Panc1 (cell line): ENCODE data around the gene CHRM4. TPM values are rescaled to one million over a fixed set of nuclear protein-coding genes. Genes with fewer than 3 reads are reported as not detected.

Experiments
- ATAC-seq: fragments of 200-7000 bp; cut with Tn5 transposase; 2 replicates; pipeline ENCODE4 v1.9.1; 2020; ENCODE audit warnings: mild to moderate bottlenecking, moderate library complexity
- BruUV-seq: library from RNA; stranded (reverse); fragments of 400-500 nt; replicated peaks from 2 replicates; lab custom pipeline; 2021; lab: Mats Ljungman, UMichigan
- CTCF ChIA-PET: fragments of 300-600 bp; sonication (Branson Sonifier 250); formaldehyde crosslinking; loops from one replicate; lab custom pipeline; 2022; ENCODE audit warnings: antibody characterized with exemption; lab: Charles Lee
- POLR2A ChIA-PET: fragments of 300-600 bp; sonication (Branson Sonifier 250); formaldehyde crosslinking; loops from one replicate; lab custom pipeline; 2022; ENCODE audit warnings: antibody characterized with exemption; lab: Charles Lee
- DNase-seq: peaks from one replicate; pipeline ENCODE4 v3.0.0-alpha.2; 2010; ENCODE audit warnings: low read depth, low spot score
- H3K27ac ChIP-seq: 2 replicates; pipeline ENCODE4 v1.5.1; 2011; ENCODE audit warnings: mild to moderate bottlenecking, low read length, inconsistent platforms
- H3K27me3 ChIP-seq: fragments of 200-500 bp; sonication (Bioruptor generic); 2 replicates; pipeline ENCODE4 v1.6.0; 2014; ENCODE audit warnings: low read length, inconsistent platforms; ENCODE audit not compliant: control insufficient read depth, insufficient read depth
- H3K36me3 ChIP-seq: fragments of 200-500 bp; sonication (Bioruptor generic); 2 replicates; pipeline ENCODE4 v1.5.1; 2014; ENCODE audit warnings: inconsistent platforms, mild to moderate bottlenecking, low read length, moderate library complexity; ENCODE audit not compliant: control insufficient read depth, insufficient read depth
- H3K4me1 ChIP-seq: 2 replicates; pipeline ENCODE4 v1.5.1; 2011; ENCODE audit warnings: inconsistent platforms, mild to moderate bottlenecking, low read length, moderate library complexity; ENCODE audit not compliant: control insufficient read depth, insufficient read depth
- H3K4me3 ChIP-seq, 2 experiments: 2 replicates each; pipeline ENCODE4 v1.5.1; 2011 to 2012; ENCODE audit warnings: low read depth in 2 of 2, low read length in 2 of 2, mild to moderate bottlenecking in 2 of 2, inconsistent platforms in 1 of 2, moderate library complexity in 1 of 2
- H3K9me3 ChIP-seq: fragments of 200-500 bp; sonication (Bioruptor generic); 2 replicates; pipeline ENCODE4 v1.5.1; 2014; ENCODE audit warnings: low read depth, mild to moderate bottlenecking, inconsistent platforms, low read length, moderate library complexity; ENCODE audit not compliant: control insufficient read depth, insufficient read depth
- POLR2AphosphoS5 ChIP-seq: IDR thresholded peaks from 2 replicates; pipeline ENCODE4 v1.6.1; 2012; ENCODE audit warnings: mild to moderate bottlenecking, low read depth, low read length, moderate library complexity
- SIN3A ChIP-seq: IDR thresholded peaks from 2 replicates; pipeline ENCODE4 v1.6.1; 2012; ENCODE audit warnings: low read depth, mild to moderate bottlenecking, low read length, moderate library complexity, borderline replicate concordance; ENCODE audit not compliant: insufficient read depth
- TCF7L2 ChIP-seq: IDR thresholded peaks from 2 replicates; pipeline ENCODE4 v1.6.1; 2011; ENCODE audit warnings: mild to moderate bottlenecking, low read depth, low read length, inconsistent platforms
- in situ Hi-C: cut with HindIII; loops from 2 replicates; pipeline ENCODE4 v1.10.0; 2016; ENCODE audit warnings: low sequenced_read_pairs, low pct_unique_long_range_greater_than_20kb
- intact Hi-C: fragments of 100-400 bp; cut with micrococcal nuclease; formaldehyde crosslinking; loops from one replicate; pipeline ENCODE4 v1.10.0; 2022; ENCODE audit not compliant: unreplicated experiment
- total RNA-seq: library from RNA; stranded (reverse); gene quantifications from one replicate; pipeline ENCODE4 v1.2.1, GENCODE V29; 2021; ENCODE audit not compliant: unreplicated experiment
- TF ChIP-seq, protein P1 (sequence below), 2 experiments: IDR thresholded peaks; 2 replicates each; pipeline ENCODE4 v1.6.1; 2011 to 2012; ENCODE audit warnings: low read depth in 2 of 2, control low read depth in 1 of 2, low read length in 1 of 2, mild to moderate bottlenecking in 1 of 2, moderate library complexity in 1 of 2; ENCODE audit not compliant: insufficient read depth in 1 of 2
- TF ChIP-seq, protein P2 (sequence below): fragments of 450-650 bp; IDR thresholded peaks from 2 replicates; pipeline ENCODE4 v1.5.1; 2017; ENCODE audit warnings: mild to moderate bottlenecking

CHRM4 gene
- total RNA-seq, 1 experiment from 2014 or later, result 3.1 TPM

DNA sequence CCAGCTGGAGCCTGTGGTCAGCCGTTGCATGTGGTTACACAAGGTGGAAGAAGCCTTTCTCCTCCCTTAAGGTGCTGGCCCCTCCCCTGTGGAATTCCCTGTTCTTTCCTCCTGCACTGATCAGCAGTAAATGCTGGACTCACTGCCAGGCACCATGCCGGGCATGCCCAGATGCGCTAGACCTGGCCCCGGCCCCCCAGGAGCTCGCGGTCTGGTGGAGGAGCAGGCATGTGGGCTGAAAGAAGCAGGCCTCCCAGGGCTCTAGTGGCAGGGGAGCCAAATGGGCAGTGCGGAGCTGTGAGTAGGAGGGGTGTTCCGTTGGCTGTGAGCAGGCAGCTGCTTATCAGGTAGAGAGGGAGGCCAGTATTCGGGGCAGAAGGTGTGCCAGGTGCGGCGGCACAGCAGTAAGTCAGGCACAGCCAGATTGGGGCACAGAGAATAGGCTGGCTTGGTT lies 34.1 kb downstream of the CHRM4 start:
- CTCF ChIA-PET, result no interaction called here
- Histone ChIP-seq H3K4me1 (peaks cover 32% of the 10 kb centered on the region), H3K4me3 (no peak overlapping the region), H3K9me3 (no peaks in the 10 kb centered on the region), H3K27ac (peak overlapping the region; percentile 45; the same call in 1 of the 2 replicates), H3K36me3 (no peaks in the 10 kb centered on the region; the same call in 1 of the 2 replicates), H3K27me3 (no peaks in the 10 kb centered on the region)
- intact Hi-C loops (no loop called here), in situ Hi-C loops (no loop called here)
- POLR2A ChIA-PET, result no interaction called here
- BruUV-seq, result no TSS peak
- ATAC-seq (0 out of 2 replicates have a peak, but pooled peaks have one; percentile 19), DNase-seq (no peak)
- TF ChIP-seq TCF7L2, result no peak
- TF ChIP-seq POLR2AphosphoS5, result no peak
- TF ChIP-seq SIN3A, result no peak
- TF ChIP-seq, protein P1, sequence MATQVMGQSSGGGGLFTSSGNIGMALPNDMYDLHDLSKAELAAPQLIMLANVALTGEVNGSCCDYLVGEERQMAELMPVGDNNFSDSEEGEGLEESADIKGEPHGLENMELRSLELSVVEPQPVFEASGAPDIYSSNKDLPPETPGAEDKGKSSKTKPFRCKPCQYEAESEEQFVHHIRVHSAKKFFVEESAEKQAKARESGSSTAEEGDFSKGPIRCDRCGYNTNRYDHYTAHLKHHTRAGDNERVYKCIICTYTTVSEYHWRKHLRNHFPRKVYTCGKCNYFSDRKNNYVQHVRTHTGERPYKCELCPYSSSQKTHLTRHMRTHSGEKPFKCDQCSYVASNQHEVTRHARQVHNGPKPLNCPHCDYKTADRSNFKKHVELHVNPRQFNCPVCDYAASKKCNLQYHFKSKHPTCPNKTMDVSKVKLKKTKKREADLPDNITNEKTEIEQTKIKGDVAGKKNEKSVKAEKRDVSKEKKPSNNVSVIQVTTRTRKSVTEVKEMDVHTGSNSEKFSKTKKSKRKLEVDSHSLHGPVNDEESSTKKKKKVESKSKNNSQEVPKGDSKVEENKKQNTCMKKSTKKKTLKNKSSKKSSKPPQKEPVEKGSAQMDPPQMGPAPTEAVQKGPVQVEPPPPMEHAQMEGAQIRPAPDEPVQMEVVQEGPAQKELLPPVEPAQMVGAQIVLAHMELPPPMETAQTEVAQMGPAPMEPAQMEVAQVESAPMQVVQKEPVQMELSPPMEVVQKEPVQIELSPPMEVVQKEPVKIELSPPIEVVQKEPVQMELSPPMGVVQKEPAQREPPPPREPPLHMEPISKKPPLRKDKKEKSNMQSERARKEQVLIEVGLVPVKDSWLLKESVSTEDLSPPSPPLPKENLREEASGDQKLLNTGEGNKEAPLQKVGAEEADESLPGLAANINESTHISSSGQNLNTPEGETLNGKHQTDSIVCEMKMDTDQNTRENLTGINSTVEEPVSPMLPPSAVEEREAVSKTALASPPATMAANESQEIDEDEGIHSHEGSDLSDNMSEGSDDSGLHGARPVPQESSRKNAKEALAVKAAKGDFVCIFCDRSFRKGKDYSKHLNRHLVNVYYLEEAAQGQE (IDR thresholded peaks at IDR 0.05; ENCODE audit: insufficient read depth in 1 of 2, low read depth in 2 of 2, low read length in 1 of 2), result no peak
- TF ChIP-seq, protein P2, sequence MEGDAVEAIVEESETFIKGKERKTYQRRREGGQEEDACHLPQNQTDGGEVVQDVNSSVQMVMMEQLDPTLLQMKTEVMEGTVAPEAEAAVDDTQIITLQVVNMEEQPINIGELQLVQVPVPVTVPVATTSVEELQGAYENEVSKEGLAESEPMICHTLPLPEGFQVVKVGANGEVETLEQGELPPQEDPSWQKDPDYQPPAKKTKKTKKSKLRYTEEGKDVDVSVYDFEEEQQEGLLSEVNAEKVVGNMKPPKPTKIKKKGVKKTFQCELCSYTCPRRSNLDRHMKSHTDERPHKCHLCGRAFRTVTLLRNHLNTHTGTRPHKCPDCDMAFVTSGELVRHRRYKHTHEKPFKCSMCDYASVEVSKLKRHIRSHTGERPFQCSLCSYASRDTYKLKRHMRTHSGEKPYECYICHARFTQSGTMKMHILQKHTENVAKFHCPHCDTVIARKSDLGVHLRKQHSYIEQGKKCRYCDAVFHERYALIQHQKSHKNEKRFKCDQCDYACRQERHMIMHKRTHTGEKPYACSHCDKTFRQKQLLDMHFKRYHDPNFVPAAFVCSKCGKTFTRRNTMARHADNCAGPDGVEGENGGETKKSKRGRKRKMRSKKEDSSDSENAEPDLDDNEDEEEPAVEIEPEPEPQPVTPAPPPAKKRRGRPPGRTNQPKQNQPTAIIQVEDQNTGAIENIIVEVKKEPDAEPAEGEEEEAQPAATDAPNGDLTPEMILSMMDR, result no peak

GRCh38 chr11:46356924-46357482 lies 34.6 kb downstream of the CHRM4 start:
- Histone ChIP-seq H3K36me3 (no peaks in the 10 kb centered on the region; the same call in 1 of the 2 replicates), H3K4me3 (no peak overlapping the region), H3K27me3 (no peaks in the 10 kb centered on the region), H3K9me3 (no peaks in the 10 kb centered on the region), H3K27ac (peak overlapping the region; percentile 45; the same call in 1 of the 2 replicates), H3K4me1 (peaks cover 27% of the 10 kb centered on the region)
- intact Hi-C loops (no loop called here), in situ Hi-C loops (no loop called here)
- ChIA-PET POLR2A (no interaction called here), CTCF (interaction anchor here (0.5 kb wide), 1 partner anchor 72 kb away, joined by 3 read pairs; no protein-coding TSS in a partner anchor)
- BruUV-seq, result no TSS peak
- TF ChIP-seq POLR2AphosphoS5 (no peak), TCF7L2 (no peak), SIN3A (no peak)
- TF ChIP-seq, protein P2, result no peak
- ATAC-seq (no peak), DNase-seq (no peak)
